HG02981 (cell line): ENCODE results near the gene FOXO4.

Experiments used
- ATAC-seq: cut with Tn5 transposase; IDR thresholded peaks from one replicate; pipeline ENCODE4 v1.9.1; 2021; ENCODE audit warnings: mild to moderate bottlenecking, moderate library complexity; ENCODE audit not compliant: unreplicated experiment

FOXO4 gene

GRCh38 chrX:71098951-71099506 is 3.4 kb downstream of the FOXO4 start:
- ATAC-seq = no peak

- no peak for ATAC-seq
These were observed 4.1 kb downstream of the FOXO4 start for GRCh38 chrX:71099736-71100135.

- ATAC-seq = no peak
These were observed 5.2 kb downstream of the FOXO4 start for GRCh38 chrX:71100581-71101505.

DNA sequence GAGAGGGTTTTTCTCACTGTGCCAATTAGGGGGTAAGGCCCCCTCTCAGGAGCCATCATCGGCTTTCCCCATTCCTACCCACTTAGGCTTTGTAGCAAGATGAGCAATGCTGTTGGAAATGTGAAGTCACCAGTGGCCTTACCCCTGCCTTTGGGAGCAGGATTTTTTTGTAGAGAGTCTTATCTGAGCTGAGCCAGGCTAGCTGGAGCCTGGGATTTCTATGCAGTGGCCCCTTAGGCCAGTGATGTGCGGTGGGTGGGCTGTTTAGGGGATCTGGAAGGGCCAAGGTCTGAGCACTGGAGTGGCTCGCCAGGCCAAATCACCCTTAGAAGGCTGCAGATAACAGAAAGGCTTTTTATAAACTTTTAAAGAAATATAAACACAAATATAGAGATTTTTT is 6.6 kb downstream of the FOXO4 start:
- no peak for ATAC-seq

- ATAC-seq = peak; percentile 56
These were observed 7.7 kb downstream of the FOXO4 start for GRCh38 chrX:71103110-71103983.

- ATAC-seq = no peak
These were observed 10.0 kb downstream of the FOXO4 start for GRCh38 chrX:71105628-71106027.

- ATAC-seq = no peak
These were observed 10.8 kb downstream of the FOXO4 start, which contains the start of gene CXorf65 for GRCh38 chrX:71106427-71106826. TSS of gene CXorf65 (minus strand) at chrX:71106740. CDS start at chrX:71106556, 184 bp downstream.

- no peak for ATAC-seq
These were observed 11.6 kb downstream of the FOXO4 start for GRCh38 chrX:71107245-71107644.

- ATAC-seq = no peak
These were observed 12.2 kb downstream of the FOXO4 start for GRCh38 chrX:71107762-71108360.

GRCh38 chrX:71109051-71109450 is 13.4 kb downstream of the FOXO4 start:
- no peak for ATAC-seq

GRCh38 chrX:71111141-71111843 is 15.6 kb downstream of the FOXO4 start, which contains the start of gene IL2RG:
TSS of gene IL2RG (minus strand) at chrX:71111577. CDS start at chrX:71111539, 38 bp downstream.
- peak; percentile 90 for ATAC-seq

- ATAC-seq = peak; percentile 15
These were observed 16.3 kb downstream of the FOXO4 start for GRCh38 chrX:71111921-71112431.

DNA sequence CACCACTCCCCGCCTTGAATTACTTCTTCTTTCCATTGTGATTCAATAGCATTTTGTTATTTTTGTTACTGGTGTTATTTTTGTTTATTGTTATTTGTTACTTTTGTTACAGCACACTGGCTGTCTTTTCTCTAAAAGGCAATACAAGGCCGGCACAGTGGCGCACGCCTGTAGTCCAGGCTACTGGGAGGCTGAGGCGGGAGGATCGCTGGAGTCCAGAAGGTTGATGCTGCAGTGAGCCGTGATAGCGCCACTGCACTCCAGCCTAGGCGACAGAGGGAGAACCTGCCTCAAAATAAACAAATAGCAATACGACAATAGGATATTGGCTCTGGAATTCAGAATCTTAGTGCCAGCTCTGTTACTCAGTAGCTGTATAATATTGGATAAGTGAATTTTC is 21.7 kb downstream of the FOXO4 start:
- ATAC-seq = no peak

- peak; percentile 95 for ATAC-seq
These were observed 22.7 kb downstream of the FOXO4 start, which contains the start of gene MED12 for GRCh38 chrX:71118032-71118984. TSS of gene MED12 (plus strand) at chrX:71118596. CDS start at chrX:71118755, 159 bp downstream.

DNA sequence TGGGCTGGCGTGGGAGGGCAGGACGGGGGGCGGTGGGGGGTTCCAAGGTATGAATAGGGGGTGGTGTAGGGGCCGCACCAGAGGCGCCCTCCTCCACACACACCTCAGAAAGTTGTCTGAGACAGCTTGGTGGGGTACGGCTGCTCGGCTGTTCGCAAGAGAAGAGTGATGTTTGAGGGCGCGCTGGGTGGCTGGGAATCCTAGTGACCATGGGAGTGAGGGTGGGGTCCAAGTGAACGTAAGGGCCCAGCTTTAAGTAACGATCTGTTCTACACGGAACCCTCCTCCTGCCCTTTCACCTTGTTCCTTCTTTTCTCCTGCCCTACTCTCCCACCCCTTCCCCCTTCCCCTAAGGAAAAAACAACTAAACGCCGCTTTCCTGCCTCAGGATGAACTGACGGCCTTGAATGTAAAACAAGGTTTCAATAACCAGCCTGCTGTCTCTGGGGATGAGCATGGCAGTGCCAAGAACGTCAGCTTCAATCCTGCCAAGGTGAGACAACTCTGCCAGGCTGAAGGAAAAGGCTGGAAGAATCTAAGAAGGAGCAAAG is 23.4 kb downstream of the FOXO4 start:
- ATAC-seq = no peak

DNA sequence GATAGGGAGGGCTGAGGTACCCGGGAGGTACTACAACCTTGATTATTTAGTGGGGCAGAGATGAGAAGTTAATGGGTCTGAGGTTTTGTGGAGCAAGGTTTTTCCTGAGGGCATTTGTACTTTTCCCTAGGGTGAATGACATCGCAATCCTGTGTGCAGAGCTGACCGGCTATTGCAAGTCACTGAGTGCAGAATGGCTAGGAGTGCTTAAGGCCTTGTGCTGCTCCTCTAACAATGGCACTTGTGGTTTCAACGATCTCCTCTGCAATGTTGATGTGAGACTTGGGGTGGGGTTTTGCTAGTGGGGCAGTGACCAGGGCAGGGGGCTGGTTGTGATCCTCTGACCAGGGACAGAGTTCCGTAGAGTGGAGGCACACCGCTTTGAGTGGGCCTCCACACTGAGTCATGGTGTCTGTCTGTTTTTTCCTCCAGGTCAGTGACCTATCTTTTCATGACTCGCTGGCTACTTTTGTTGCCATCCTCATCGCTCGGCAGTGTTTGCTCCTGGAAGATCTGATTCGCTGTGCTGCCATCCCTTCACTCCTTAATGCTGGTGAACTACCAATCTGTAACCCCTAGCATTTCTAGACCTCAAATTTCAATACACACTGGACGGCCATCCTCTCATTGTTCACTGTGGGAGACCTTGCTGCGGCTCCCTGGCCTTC is 32.6 kb downstream of the FOXO4 start:
- no peak for ATAC-seq

- no peak for ATAC-seq
These were observed 33.5 kb downstream of the FOXO4 start for GRCh38 chrX:71128915-71129765.
